Sigmoid colon (tissue), 7 donors: ENCODE measurements around the gene EIF1B. TPM values are rescaled to one million over a fixed set of nuclear protein-coding genes. Genes with fewer than 3 reads are reported as not detected.

Experiments
- DNase-seq: peaks from one replicate; pipeline ENCODE4 v3.0.0-alpha.2; 2019
- H3K27ac ChIP-seq, 4 donors: fragments of 200-600 bp; sonication (generic); one replicate each; pipeline ENCODE4 v1.5.1; 2016 to 2019; ENCODE audit warnings: mild to moderate bottlenecking in 1 of 4
- H3K27me3 ChIP-seq, 3 donors: fragments of 200-600 bp; sonication (generic); one replicate each; pipeline ENCODE4 v1.5.1; 2019; ENCODE audit warnings: mild to moderate bottlenecking in 1 of 3
- H3K36me3 ChIP-seq, 4 donors: fragments of 200-600 bp; sonication (generic); one replicate each; pipeline ENCODE4 v1.5.1; 2016 to 2019
- H3K4me1 ChIP-seq, 4 donors: fragments of 200-600 bp; sonication (generic); one replicate each; pipeline ENCODE4 v1.5.1; 2017 to 2019
- H3K4me3 ChIP-seq, 4 donors: fragments of 200-600 bp; sonication (generic); one replicate each; pipeline ENCODE4 v1.5.1; 2017 to 2019; ENCODE audit warnings: mild to moderate bottlenecking in 2 of 4, moderate library complexity in 1 of 4
- H3K9me3 ChIP-seq, 4 donors: fragments of 200-600 bp in 3 of 4; sonication (generic) in 3 of 4; one replicate each; pipeline versions ENCODE4 v1.5.1 to v1.6.1; 2013 to 2019
- EP300 ChIP-seq, 4 donors: sonication (generic); formaldehyde crosslinking; IDR thresholded peaks; one replicate each; pipeline ENCODE4 v1.6.1; 2017; ENCODE audit warnings: antibody characterized with exemption in 4 of 4
- POLR2A ChIP-seq, 2 donors: fragments of 450-650 bp; IDR thresholded peaks; one replicate each; pipeline ENCODE4 v1.6.1; 2016; ENCODE audit warnings: antibody characterized with exemption in 2 of 2, mild to moderate bottlenecking in 2 of 2, moderate library complexity in 2 of 2
- POLR2AphosphoS5 ChIP-seq, 4 donors: sonication (generic); formaldehyde crosslinking; IDR thresholded peaks; one replicate each; pipeline ENCODE4 v1.6.1; 2017; ENCODE audit warnings: antibody characterized with exemption in 4 of 4
- WGBS, 2 donors: extraction: QIAGEN DNeasy Blood & Tissue Kit; methylation state at CpG; one replicate each; pipeline ENCODE4 v1.1.7; 2013; 5-methylcytosine and 5-hydroxymethylcytosine counted together
- intact Hi-C: fragments of 100-400 bp; cut with DNase I; formaldehyde crosslinking; loops from one replicate; pipeline ENCODE4 v1.15.1; 2023
- polyA plus RNA-seq, 3 donors: library from polyadenylated mRNA; stranded (reverse); fragments of 200-250 nt; gene quantifications; one replicate each; pipeline ENCODE4 v1.2.3, GENCODE V29; 2013
- total RNA-seq, 4 donors: library from RNA; depleted of rRNA; stranded (reverse); fragments of >200 nt; gene quantifications; one replicate each; pipeline ENCODE4 v1.1.0, GENCODE V29; 2016
- TF ChIP-seq, protein P1 (sequence below), 4 experiments: fragments of 450-650 bp in 3 of 4; fragments of 200-600 bp in 1 of 4; IDR thresholded peaks; one replicate each; pipeline ENCODE4 v1.5.1; 2016 to 2019; ENCODE audit warnings: antibody characterized with exemption in 4 of 4, mild to moderate bottlenecking in 3 of 4, moderate library complexity in 2 of 4
- donor health status: healthy with polysubstance abuse.
- donor health status: Bipolar disorder and iron deficiency.
- donor health status: healthy.

The EIF1B gene
- total and polyA plus RNA-seq, 7 donors: 27.1 to 94.1 (median 42.8) TPM

DNA sequence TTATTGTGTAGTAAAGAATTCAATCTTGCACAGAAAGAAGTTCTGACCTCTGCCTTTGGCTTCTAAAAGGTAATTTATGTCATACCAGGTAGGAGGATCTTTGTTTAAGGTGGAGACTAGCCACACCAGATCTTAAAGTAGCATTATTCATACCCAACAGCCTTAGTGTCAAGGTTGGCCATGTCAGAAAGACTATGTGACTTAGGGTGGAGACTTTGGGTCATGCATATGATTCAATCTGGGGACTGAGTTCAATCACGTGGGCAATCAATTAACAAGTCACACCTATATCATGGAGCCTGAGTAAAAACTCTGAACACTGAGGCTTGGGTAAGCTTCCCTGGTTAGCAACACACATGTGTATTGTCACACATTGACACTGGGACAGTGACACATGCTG, 48.9 kb downstream of the EIF1B start:
- Histone ChIP-seq H3K9me3 (no peaks in the 10 kb centered on the region), H3K36me3 (no peaks in the 10 kb centered on the region), H3K4me3 (no peak overlapping the region), H3K27me3 (no peaks in the 10 kb centered on the region), H3K27ac (no peak overlapping the region), H3K4me1 (no peaks in the 10 kb centered on the region)
- DNase-seq: no peak
- 70 to 79% methylated on average over 1 of the region's 1 CpG for WGBS, 2 donors
- intact Hi-C loops: no loop called here
- TF ChIP-seq EP300 (IDR thresholded peaks at IDR 0.05): no peak
- TF ChIP-seq, protein P1, sequence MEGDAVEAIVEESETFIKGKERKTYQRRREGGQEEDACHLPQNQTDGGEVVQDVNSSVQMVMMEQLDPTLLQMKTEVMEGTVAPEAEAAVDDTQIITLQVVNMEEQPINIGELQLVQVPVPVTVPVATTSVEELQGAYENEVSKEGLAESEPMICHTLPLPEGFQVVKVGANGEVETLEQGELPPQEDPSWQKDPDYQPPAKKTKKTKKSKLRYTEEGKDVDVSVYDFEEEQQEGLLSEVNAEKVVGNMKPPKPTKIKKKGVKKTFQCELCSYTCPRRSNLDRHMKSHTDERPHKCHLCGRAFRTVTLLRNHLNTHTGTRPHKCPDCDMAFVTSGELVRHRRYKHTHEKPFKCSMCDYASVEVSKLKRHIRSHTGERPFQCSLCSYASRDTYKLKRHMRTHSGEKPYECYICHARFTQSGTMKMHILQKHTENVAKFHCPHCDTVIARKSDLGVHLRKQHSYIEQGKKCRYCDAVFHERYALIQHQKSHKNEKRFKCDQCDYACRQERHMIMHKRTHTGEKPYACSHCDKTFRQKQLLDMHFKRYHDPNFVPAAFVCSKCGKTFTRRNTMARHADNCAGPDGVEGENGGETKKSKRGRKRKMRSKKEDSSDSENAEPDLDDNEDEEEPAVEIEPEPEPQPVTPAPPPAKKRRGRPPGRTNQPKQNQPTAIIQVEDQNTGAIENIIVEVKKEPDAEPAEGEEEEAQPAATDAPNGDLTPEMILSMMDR (IDR thresholded peaks at IDR 0.05): no peak
- TF ChIP-seq POLR2A (IDR thresholded peaks at IDR 0.05): no peak
- TF ChIP-seq POLR2AphosphoS5 (IDR thresholded peaks at IDR 0.05): no peak

Other genes with a start within 250 kb of the EIF1B start
- gene ENTPD3, start 77.5 kb downstream of the EIF1B start, total RNA-seq: 10 to 100 TPM in 1 of 4 donors, 1 to 10 TPM in 3; 4.9 to 13.9 (median 5.9) TPM
- 1 to 10 TPM; 1.2 to 4.6 (median 2.5) TPM for gene ENTPD3, start 77.5 kb downstream of the EIF1B start, polyA plus RNA-seq
- gene RPL14, start 147.6 kb downstream of the EIF1B start, total RNA-seq: 100 to 1,000 TPM; 447 to 619 (median 549) TPM
- 1,000 to 10,000 TPM; 1,034 to 1,712 (median 1,302) TPM for gene RPL14, start 147.6 kb downstream of the EIF1B start, polyA plus RNA-seq
- 1 to 10 TPM; 3.4 to 5.1 (median 4.5) TPM for gene ZNF619, start 167.4 kb downstream of the EIF1B start, total RNA-seq
- 1 to 10 TPM; 1.2 to 2.6 (median 1.6) TPM for gene ZNF619, start 167.4 kb downstream of the EIF1B start, polyA plus RNA-seq
- 1 to 10 TPM; 1.4 to 7.3 (median 4.1) TPM for gene ZNF620, start 196.3 kb downstream of the EIF1B start, total RNA-seq
- gene ZNF620, start 196.3 kb downstream of the EIF1B start, polyA plus RNA-seq: 1 to 10 TPM; 1.8 to 2.1 (median 2.0) TPM
- gene ZNF621, start 215.3 kb downstream of the EIF1B start, total RNA-seq: 10 to 100 TPM; 13.2 to 19.9 (median 17.2) TPM
- gene ZNF621, start 215.3 kb downstream of the EIF1B start, polyA plus RNA-seq: 10 to 100 TPM in 1 of 3 donors, 1 to 10 TPM in 2; 4.6 to 10.9 (median 4.8) TPM